ENCODE results near the gene UQCRQ.

Gene UQCRQ

GRCh38 chr5:132866342-132867045 lies at the start of gene UQCRQ, which contains the start of gene GDF9:
UQCRQ (plus strand) TSS chr5:132866642; CDS start chr5:132866882, 240 bp downstream.
GDF9 (minus strand) TSS chr5:132866469; CDS start chr5:132864533, 1,936 bp downstream.
- DNase-seq (ENCODE audit: low spot score), result peak; percentile 91

- no peak for DNase-seq (ENCODE audit: low spot score)
These were observed 49.4 kb upstream of the UQCRQ start for GRCh38 chr5:132817011-132817410.

DNA sequence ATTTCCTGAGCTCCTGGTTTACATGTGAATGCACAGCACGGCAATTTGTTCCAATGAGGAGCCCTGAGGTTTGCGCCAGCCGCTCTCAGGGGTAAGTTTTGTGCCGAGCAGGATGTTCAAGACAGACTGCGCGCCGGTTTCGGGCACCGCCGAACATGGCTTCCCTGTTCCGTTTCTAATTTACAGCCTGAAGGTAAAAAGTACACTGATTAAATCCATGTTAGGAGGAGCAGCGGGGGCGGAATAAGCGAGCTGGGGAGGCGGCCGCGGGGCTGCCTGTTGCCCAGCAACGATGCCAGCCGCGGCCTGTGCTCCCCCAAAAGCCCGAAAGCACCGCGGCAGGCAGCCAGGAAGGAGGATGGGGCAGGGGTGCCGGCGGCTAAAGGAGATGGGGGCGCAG lies 47.0 kb upstream of the UQCRQ start:
- no peak for DNase-seq (ENCODE audit: low spot score)

DNA sequence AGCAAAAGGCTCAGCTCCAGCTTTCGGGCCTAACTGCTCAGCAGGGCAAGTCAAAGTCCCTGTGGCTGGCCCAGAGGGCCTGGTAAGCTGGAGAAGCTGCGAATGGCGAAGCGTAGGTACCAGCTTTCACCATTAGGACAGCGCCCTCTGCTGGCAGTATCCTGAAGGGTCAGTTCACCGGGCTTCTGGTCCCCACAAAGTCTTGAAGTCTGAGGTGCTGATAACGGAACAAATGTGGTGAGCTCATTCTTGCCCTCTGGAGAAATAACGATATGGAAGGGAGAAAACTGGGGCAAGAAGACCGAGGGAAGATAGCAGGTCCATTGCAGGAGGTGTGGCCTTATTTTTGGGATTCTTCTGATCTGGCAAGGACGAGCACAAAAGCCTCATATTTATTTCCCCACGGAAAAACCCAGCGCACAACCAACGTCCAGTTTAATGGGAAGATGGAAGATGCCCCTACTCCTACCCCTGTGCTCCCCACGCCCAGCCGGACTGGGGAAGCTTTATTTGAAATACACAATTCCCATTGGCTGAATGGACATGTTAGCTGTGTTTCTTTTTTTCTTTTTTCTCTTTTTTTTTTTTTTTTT lies 46.2 kb upstream of the UQCRQ start:
- peak; percentile 65 for DNase-seq (ENCODE audit: low spot score)

GRCh38 chr5:132821350-132821749 lies 45.1 kb upstream of the UQCRQ start:
- no peak for DNase-seq (ENCODE audit: low spot score)

DNA sequence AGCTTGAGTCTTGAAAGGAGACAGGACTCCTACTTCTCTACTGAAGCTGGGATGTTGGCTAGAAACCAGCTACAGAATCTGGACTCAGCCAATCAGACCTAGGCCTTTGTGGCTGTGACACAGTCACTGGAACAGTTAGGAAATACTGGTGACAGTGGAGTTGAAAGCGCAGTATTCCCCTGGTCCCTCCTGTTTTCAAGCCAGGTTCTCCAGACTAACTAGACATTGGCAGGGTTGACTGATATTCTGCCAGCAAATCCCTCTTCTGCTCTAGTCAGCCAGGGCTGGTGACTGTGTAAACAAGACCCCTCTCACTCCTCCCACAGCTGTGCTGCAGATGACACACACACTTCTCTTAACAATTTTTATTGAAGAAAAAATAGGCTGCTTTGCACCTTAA lies 44.7 kb upstream of the UQCRQ start:
- no peak for DNase-seq (ENCODE audit: low spot score)

- no peak for DNase-seq (ENCODE audit: low spot score)
These were observed 43.6 kb upstream of the UQCRQ start for GRCh38 chr5:132822650-132823480.

DNA sequence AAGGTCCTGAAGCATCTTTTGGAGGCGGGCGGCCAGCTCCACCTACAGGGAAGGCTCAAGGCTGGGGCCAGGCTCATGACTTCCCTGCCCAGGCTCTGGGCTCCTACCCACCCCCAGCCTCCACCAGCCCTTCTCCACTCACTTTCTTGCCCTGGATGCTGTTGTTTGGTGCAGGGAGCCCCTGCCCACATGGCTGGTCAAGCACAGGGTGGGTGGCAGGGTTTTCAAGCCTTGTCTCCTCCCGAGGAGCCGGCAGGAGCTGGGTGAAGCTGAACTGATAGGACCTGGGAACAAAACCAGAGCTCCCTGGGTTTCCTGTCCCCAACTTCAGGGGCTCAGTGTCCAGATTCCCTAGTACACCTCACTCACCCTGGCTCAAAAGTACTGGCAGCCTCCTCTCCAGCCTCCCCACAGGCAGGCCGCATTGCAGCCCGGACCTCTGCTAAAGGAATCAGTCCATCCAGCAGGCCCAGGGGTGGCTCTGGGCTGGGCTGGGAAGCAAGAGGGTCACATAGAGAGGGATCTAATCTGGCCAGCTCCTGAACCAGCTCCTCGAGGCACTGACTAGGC lies 42.9 kb upstream of the UQCRQ start:
- no peak for DNase-seq (ENCODE audit: low spot score)

DNA sequence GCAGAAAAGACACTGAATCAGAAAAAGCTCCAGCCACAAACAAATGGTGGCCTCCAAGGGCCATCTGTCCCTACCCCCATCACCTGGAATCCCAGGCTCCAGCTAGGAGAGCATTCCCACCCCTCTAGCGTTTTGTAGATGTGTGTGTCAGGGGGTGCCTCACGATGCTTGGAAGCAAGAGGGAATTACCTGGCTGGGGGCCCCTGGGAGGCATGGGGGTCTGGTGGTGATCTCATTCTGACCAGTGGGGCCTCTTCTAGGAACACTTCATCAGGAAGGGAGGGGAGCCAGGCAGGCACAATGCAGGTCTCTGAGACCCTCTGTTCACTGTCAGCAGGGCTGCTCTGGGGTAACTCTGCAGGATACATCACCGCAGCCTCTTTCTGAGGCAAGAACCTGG lies 42.0 kb upstream of the UQCRQ start:
- no peak for DNase-seq (ENCODE audit: low spot score)

DNA sequence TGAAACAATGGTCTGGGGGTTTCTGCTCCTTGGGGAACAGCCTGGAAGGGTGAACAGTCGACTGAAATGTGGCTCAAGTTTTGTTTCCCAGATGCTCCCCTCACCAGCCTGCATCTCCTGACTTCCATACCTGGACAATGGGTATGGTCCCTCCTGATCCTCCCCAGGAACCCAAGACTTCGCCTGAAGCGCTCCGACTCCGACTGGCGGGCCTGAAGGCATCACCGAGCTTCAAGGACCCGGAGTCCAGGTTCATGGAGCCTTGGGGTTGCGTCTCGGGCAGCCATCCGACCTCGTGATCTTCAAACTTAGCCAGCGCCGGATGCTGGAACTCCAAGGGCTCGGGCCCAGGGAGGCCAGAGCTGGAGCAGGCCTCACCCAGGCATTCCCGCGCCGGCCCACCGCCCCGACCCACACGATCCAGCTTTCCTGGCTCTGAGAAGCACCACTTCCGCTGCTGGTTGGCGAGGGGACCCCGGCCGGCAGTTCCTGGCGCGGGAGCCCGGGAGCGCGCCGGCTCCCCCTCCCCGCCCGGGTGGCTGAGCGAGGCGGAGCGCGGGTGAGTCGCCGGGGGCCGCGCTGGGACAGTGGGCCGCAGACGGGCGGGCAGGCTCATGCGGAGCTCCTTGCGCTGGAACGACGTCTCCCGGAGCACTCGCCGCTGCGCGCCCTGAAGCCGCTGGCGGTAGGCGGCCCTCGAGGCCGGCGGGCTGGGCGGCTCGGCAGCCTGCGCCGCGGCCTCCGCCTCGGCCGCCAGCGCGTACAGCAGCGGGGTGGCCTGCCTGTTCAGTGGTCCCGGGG lies 41.2 kb upstream of the UQCRQ start:
- no peak for DNase-seq (ENCODE audit: low spot score)

GRCh38 chr5:132825834-132826391 lies 40.5 kb upstream of the UQCRQ start:
- no peak for DNase-seq (ENCODE audit: low spot score)

DNA sequence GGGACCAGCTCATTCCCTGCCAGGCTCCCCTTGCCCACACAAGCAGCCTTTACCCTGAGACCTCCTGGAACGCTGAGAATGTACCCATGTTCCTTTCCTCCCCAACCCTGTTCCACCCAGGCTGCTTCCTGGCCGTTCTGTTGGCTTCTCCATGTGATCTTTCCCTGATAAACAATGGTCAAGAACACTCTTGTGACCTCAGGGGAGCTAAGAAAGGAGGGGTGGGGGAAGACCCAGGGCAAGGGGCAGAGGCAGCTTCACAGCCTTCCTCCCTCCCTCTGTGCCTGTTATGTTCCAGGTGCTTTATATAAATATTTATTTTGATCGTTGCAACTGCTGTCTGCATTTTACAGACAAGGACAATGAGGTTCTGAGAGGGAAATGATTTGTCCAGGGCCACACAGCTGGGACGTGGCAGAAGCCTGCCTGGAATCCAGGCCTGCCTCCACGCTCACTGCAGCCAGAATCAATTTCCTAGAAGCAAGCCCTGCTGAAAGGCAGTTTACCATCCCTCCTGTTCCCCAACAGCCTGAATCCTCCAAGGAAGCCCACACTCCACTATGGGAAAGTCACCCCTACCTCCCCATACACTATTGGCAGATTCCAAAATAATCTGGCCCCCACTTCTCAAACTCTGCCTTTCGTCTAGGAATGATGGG lies 39.9 kb upstream of the UQCRQ start:
- no peak for DNase-seq (ENCODE audit: low spot score)

DNA sequence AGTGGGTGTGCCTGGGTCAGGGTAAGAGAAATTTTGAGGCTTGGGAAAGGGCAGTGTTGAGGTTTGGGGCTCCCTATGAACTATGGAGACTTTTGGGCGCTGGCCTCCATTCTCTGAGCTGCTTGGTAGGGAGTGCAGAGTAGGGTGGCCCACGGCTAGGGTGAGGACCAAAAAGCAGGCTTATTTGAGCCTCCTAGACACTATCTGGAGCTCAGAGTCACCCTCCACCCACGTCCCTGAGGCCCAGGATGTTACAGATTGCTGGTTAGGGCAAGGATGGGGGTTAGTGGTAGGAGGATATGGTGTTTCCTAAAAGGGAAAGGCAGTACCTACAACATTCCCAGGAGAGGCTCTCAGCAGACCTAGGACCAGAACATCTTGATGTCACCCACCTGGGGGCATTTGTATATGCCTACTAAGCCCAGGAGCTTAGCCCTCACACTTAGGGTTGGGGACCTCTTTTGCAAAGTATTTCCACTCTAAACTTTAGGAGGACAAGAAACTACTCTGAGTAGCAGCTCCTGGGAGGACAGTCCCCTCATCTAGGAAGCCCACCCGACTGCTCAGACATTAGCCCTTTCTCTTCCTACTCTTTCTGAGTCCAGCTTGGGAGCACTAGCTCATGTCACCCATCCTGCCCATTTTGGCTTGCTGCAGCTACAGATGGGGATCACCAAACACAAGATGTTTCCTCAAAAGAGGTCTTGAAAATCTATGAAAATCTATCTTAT lies 38.3 kb upstream of the UQCRQ start:
- DNase-seq (ENCODE audit: low spot score), result no peak

GRCh38 chr5:132828846-132829494 lies 37.5 kb upstream of the UQCRQ start:
- no peak for DNase-seq (ENCODE audit: low spot score)

DNA sequence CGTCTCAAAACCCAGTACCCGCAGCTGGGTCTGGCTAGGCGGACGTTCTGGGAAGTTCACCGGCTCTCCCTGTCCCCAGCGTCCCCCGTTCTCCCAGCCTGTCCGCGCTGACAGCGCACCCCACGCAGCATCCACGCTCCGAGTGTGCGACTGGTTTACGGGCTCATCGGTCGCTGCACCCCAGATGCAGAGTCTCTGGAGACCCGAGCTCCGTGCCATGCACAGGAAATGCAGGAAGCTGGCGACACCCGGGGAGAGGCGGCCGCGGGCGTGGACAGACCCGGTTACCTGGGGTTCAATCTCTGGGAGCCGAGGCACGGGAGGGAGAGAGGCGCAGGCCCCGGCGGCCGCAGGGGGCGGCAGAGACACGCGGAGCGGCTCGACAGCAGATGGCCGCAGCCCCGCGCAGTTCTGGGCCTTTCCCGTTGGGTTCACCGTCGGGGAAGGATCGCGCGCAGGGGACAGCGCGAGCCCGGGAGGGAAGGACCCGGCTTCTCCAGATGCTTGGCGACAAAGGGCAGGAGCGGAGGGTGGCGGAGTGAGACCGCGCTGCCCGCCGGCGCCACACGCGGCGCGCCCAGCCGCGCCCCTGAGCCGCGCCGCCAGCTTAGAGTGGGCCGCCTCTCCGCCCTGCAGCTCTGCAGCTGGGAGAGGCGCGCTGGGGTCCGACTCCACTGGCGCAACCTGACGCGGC lies 36.6 kb upstream of the UQCRQ start:
- peak; percentile 49 for DNase-seq (ENCODE audit: low spot score)

DNA sequence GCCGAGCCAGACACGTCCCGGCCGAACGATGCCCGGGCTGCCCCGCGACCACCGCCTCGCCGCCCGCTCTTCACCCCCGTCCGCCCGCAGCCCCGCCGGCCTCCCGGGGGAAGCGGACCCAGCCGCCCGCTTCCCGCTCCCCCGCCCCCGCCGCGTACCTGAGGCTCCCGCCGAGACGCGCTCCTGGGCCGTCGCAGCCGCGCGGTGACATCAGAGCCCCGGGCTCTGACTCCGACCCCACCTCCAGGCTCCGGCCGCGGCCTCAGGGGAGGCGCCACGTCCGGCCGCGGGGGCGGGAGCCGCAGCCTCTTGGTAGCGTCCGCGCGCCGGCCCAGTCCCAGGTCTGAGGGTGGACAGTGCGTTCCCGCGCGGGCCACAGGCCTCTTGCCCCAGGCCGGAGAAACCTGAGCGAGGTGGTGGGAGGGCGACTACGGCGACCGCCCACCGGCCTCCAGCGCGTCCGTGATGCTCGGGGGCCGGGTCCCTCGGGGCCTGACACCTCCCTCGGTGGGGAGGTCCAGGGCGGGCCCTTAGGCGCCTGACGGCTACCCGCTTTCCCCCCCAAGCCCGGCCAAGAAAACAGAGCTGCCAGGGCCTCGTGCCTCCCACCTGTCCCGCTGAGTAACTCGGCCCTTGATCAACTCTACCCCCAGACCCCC lies 35.9 kb upstream of the UQCRQ start, which contains the start of gene SHROOM1:
TSS of gene SHROOM1 (minus strand) at position 212 of the 659 bp plus-strand sequence. CDS start 4,507 bp downstream, outside the sequence.
- no peak for DNase-seq (ENCODE audit: low spot score)

GRCh38 chr5:132831095-132831860 lies 35.2 kb upstream of the UQCRQ start:
- DNase-seq (ENCODE audit: low spot score), result no peak

GRCh38 chr5:132832612-132833011 lies 33.8 kb upstream of the UQCRQ start:
- no peak for DNase-seq (ENCODE audit: low spot score)

Measured in COLO829 (cell line).